Small intestine (tissue), 7 donors: ENCODE data around the gene HLA-A. TPM values are rescaled to one million over a fixed set of nuclear protein-coding genes. Genes with fewer than 3 reads are reported as not detected.
"Not testable (repeated sequence)": the region's sequence is repeated elsewhere in the genome, so short reads cannot be mapped to it uniquely, and the experiment has no call there.

ENCODE experiments used
- DNase-seq, 2 donors: peaks; one replicate each; pipeline versions ENCODE4 v3.0.0 to v3.0.0-alpha.2; 2013
- FAIRE-seq: peaks from 2 replicates; lab custom pipeline; 2012; peaks lifted over from hg19 to GRCh38; lab: Jason Lieb, UNC
- H3K27ac ChIP-seq, 3 donors: one replicate each; pipeline ENCODE4 v1.5.1; 2013; ENCODE audit warnings: low read length in 2 of 3, mild to moderate bottlenecking in 2 of 3, control low read depth in 1 of 3, inconsistent platforms in 1 of 3, low read depth in 1 of 3, moderate library complexity in 1 of 3
- H3K27me3 ChIP-seq, 3 donors: one replicate each; pipeline ENCODE4 v1.6.1; 2013; ENCODE audit warnings: low read length in 3 of 3, inconsistent platforms in 1 of 3; ENCODE audit not compliant: control insufficient read depth in 3 of 3, insufficient read depth in 3 of 3
- H3K36me3 ChIP-seq, 3 donors: one replicate each; pipeline ENCODE4 v1.6.1; 2013; ENCODE audit warnings: low read length in 3 of 3, inconsistent platforms in 1 of 3, low read depth in 1 of 3, mild to moderate bottlenecking in 1 of 3, moderate library complexity in 1 of 3; ENCODE audit not compliant: control insufficient read depth in 3 of 3, insufficient read depth in 2 of 3
- H3K4me1 ChIP-seq, 3 donors: one replicate each; pipeline ENCODE4 v1.6.1; 2013; ENCODE audit warnings: low read length in 2 of 3, inconsistent platforms in 1 of 3, low read depth in 1 of 3, mild to moderate bottlenecking in 1 of 3, moderate library complexity in 1 of 3; ENCODE audit not compliant: control insufficient read depth in 3 of 3, insufficient read depth in 2 of 3
- H3K4me3 ChIP-seq, 3 donors: one replicate each; pipeline ENCODE4 v1.5.1; 2013; ENCODE audit warnings: low read length in 3 of 3, control low read depth in 1 of 3, inconsistent platforms in 1 of 3, low read depth in 1 of 3, mild to moderate bottlenecking in 1 of 3, moderate library complexity in 1 of 3
- H3K9me3 ChIP-seq, 2 donors: one replicate each; pipeline ENCODE4 v1.6.1; 2013; ENCODE audit warnings: low read depth in 1 of 2, low read length in 1 of 2; ENCODE audit not compliant: control insufficient read depth in 2 of 2, insufficient read depth in 1 of 2
- WGBS, 3 donors: extraction: QIAGEN DNeasy Blood & Tissue Kit; methylation state at CpG; one replicate each; pipeline ENCODE4 v1.1.7; 2013; 5-methylcytosine and 5-hydroxymethylcytosine counted together
- polyA plus RNA-seq, 4 donors: library from polyadenylated mRNA; stranded (reverse) in 3 of 4; unstranded in 1 of 4; fragments of 200-250 nt in 3 of 4; fragments of 120-200 nt in 1 of 4; gene quantifications; one replicate each; pipeline versions ENCODE4 v1.2.1 to v1.2.3, GENCODE V29; 2013
- donor health status: healthy with polysubstance abuse.
- donor health status: control.
- donor health status: control.
- donor health status: Bipolar disorder and iron deficiency.
- donor health status: healthy.

The HLA-A gene
- polyA plus RNA-seq, 4 donors: 314 to 1,584 (median 1,019) TPM

DNA sequence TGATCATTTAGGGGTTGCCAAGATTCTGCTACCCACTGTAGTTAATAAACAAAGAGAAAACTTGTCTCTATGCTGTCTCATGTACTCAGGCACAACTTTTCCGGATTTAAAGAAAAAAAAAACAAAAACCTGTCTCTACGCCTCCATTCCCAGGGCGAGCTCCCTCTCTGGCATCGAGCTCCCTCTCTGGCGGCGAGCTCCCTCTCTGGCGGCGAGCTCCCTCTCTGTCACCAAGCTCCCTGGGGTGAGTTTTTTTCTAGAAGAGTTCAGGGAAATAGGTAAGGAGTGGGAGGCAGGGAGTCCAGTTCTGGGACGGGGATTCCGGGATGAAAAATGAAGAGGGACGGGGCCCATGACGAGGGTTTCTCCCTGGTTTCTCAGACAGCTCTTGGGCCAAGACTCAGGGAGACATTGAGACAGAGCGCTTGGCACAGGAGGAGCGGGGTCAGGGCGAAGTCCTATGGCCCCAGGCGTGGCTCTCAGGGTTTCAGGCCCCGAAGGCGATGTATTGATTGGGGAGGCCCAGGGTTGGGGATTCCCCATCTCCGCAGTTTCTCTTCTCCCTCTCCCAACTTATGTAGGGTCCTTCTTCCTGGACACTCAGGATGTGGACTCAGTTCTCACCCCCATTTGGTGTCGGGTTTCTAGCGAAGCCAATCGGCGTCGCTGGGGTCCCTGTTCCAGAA lies 16.5 kb upstream of the HLA-A start:
- H3K36me3 ChIP-seq: peaks cover 0 to 10% (median 0%) of the 10 kb centered on the region in 3 donors
- 14 to 41% (median 31%) methylated on average over 18 to 24 of the region's 24 CpGs for WGBS, 3 donors
- peak; percentile 86 to 95 for DNase-seq
- no peaks in the 10 kb centered on the region for H3K27me3 ChIP-seq
- peak overlapping the region; percentile 16 to 93 (median 51) for H3K4me3 ChIP-seq
- peak overlapping the region; percentile 91 to 99 (median 95) for H3K27ac ChIP-seq
- H3K4me1 ChIP-seq: peaks cover 0 to 15% (median 4%) of the 10 kb centered on the region in 3 donors
- H3K9me3 ChIP-seq: no peaks in the 10 kb centered on the region
- FAIRE-seq: no peak

DNA sequence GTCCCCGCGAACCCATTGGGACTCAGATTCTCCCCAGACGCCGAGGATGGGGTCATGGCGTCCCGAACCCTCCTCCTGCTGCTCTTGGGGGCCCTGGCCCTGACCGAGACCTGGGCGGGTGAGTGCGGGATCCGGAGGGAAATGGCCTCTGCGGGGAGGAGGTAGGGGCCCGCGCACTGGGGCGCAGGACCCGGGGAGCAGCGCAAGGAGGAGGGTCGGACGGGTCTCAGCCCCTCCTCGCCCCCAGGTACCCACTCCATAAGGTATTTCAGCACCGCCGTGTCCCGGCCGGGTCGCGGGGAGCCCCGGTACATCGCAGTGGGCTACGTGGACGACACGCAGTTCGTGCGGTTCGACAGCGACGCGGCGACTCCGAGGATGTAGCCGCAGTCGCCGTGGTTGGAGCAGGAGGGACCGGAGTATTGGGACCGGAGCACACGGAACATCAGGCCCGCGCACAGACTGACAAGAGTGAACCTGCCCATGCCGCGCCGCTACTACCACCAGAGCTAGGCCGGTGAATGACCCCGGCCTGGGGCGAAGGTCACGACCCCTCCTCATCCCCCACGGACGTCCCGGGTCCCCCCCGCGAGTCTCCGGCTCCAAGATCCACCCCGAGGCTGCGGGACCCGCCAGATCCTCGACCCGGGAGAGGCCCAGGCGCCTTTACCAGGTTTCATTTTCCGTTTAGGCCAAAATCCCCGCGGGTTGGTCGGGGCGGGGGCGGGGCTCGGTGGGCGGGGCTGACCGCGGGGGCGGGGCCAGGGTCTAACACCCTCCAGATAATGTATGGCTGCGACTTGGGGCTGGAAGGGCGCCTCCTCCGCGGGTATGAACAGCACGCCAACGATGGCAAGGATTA lies 15.7 kb upstream of the HLA-A start:
- H3K36me3 ChIP-seq: peaks cover 0 to 10% (median 0%) of the 10 kb centered on the region in 3 donors
- FAIRE-seq: no peak
- 1 to 2% (median 2%) methylated on average over 31 to 82 of the region's 82 CpGs for WGBS, 3 donors
- H3K27ac ChIP-seq: peak overlapping the region; percentile 91 to 99 (median 95)
- peaks cover 0 to 15% (median 4%) of the 10 kb centered on the region in 3 donors for H3K4me1 ChIP-seq
- H3K27me3 ChIP-seq: no peaks in the 10 kb centered on the region
- peak overlapping the region; percentile 51 to 93 (median 74) for H3K4me3 ChIP-seq
- H3K9me3 ChIP-seq: no peaks in the 10 kb centered on the region
- peak; percentile 88 to 91 for DNase-seq

DNA sequence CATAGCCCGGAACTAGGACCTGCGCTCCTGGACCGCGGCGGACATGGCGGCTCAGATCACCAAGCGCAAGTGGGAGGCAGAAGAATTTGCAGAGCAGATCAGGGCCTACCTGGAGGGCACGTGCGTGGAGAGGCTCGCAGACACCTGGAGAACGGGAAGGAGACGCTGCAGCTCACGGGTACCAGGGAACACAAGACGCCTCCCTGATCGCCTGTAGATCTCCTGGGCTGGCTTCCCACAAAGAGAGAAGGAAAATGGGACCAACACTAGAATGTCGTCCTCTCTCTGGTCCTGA lies 15.1 kb upstream of the HLA-A start:
- no peak for DNase-seq
- Histone ChIP-seq H3K4me1 (peaks cover 0 to 15% (median 4%) of the 10 kb centered on the region in 3 donors), H3K27ac (peak overlapping the region in 2 of 3 donors; percentile 54 to 87), H3K27me3 (no peaks in the 10 kb centered on the region), H3K36me3 (peaks cover 0 to 10% (median 0%) of the 10 kb centered on the region in 3 donors), H3K9me3 (no peaks in the 10 kb centered on the region), H3K4me3 (peak overlapping the region; percentile 4 to 93 (median 36))
- WGBS, 3 donors: 2 to 18% (median 8%) methylated on average over 16 of the region's 16 CpGs
- no peak for FAIRE-seq

DNA sequence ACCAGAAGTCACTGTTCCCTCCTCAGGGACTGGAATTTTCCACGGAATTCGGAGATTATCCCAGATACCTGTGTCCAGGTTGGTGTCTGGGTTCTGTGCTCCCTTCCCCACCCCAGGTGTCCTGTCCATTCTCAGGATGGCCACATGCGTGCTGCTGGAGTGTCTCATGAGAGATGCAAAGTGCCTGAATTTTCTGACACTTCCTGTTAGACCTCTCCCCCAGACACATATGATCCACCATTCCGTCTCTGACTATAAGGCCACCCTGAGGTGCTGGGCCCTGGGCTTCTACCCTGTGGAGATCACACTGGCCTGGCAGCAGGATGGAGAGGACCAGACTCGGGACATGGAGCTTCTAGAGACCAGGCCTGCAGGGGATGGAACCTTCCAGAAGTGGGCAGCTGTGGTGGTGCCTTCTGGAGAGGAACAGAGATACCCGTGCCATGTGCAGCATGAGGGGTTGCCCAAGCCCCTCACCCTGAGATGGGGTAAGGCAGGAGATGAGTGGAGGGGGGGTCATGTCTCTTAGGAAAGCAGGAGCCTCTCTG lies 14.4 kb upstream of the HLA-A start:
- peaks cover 0 to 15% (median 4%) of the 10 kb centered on the region in 3 donors for H3K4me1 ChIP-seq
- WGBS, 3 donors: 75 to 81% (median 75%) methylated on average over 6 of the region's 6 CpGs
- H3K36me3 ChIP-seq: peaks cover 0 to 10% (median 0%) of the 10 kb centered on the region in 3 donors
- FAIRE-seq (no peak), DNase-seq (no peak)
- H3K27ac ChIP-seq: no peak overlapping the region
- no peaks in the 10 kb centered on the region for H3K27me3 ChIP-seq
- no peak overlapping the region for H3K4me3 ChIP-seq
- H3K9me3 ChIP-seq: no peaks in the 10 kb centered on the region

DNA sequence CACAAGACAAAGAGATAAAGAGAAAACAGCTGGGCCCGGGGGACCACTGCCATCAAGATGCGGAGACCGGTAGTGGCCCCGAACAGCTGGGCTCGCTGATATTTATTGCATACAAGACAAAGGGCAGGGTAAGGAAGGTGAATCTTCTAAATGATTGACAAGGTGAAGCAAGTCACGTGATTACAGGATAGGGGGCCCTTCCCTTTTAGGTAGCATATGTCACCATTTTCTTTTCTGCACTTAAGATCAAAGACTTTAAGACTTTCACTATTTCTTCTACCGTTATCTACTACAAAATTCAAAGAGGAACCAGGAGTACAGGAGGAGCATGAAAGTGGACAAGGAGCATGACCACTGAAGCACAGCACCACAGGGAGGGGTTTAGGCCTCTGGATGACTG lies 12.3 kb upstream of the HLA-A start:
- H3K9me3 ChIP-seq, FAIRE-seq, DNase-seq, H3K4me3 ChIP-seq, H3K27me3 ChIP-seq, H3K27ac ChIP-seq: not testable (repeated sequence)
- WGBS, 3 donors: 61 to 85% (median 82%) methylated on average over 5 to 7 of the region's 7 CpGs
- peaks cover 0 to 13% (median 0%) of the 10 kb centered on the region in 3 donors for H3K36me3 ChIP-seq
- peaks cover 0 to 12% (median 4%) of the 10 kb centered on the region in 3 donors for H3K4me1 ChIP-seq

DNA sequence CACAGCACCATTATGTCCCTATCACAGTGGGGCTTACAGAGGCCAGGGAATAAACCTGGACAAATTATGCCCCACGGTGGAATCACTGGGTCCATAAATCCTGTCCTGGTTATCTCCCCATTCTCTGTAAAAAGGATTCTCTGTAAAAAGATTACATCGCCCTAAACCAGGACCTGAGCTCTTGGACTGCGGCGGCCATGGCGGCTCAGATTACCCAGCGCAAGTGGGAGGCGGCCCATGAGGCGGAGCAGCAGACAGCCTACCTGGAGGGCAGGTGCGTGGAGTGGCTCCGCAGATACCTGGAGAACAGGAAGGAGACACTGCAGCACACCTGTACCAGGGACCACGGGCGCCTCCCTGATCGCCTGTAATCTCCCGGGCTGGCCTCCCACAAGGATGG lies 8.4 kb upstream of the HLA-A start:
- Histone ChIP-seq H3K4me1 (no peaks in the 10 kb centered on the region), H3K9me3 (peaks cover 0 to 2% of the 10 kb centered on the region in 2 donors), H3K27ac (no peak overlapping the region), H3K36me3 (peaks cover 0 to 4% (median 0%) of the 10 kb centered on the region in 3 donors), H3K27me3 (no peaks in the 10 kb centered on the region), H3K4me3 (no peak overlapping the region)
- 85 to 97% (median 93%) methylated on average over 8 to 14 of the region's 14 CpGs for WGBS, 3 donors
- DNase-seq (no peak), FAIRE-seq (no peak)

DNA sequence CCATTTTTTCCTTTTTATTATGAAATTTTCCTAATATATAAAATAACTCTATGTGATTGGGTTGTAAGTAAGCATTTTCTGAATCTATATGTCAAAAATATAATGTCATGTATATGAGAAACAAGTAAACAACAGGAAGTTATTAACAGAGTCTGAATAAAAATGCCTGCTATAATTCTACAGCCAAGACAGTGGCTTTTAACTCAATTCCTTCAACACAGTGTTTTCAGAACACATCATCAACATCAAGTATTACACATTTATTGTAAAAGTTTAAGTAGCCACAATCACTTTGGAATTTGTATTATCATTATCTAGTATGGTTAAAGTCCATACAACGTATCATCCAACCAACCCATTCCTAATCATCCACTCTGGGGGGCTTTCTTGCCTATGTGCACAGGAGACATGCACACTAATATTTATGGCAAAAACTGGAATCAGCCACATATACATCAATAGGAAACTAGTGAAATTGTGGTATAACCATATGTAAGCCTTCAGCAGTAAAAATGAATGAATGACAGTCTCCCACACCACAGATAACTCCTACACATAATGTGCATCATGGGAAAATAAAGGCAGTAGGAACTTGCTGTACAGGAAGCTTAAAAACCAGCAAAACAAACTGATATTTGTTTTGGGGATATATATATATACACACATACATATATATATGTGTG lies 6.9 kb upstream of the HLA-A start:
- Histone ChIP-seq H3K27me3 (no peaks in the 10 kb centered on the region), H3K36me3 (peaks cover 0 to 3% (median 0%) of the 10 kb centered on the region in 3 donors), H3K4me1 (no peaks in the 10 kb centered on the region), H3K27ac (no peak overlapping the region), H3K4me3 (no peak overlapping the region), H3K9me3 (peaks cover 0 to 2% of the 10 kb centered on the region in 2 donors)
- WGBS, 3 donors: 0 to 34% (median 0%) methylated on average over 1 of the region's 1 CpG
- no peak for FAIRE-seq
- DNase-seq: no peak
